GM21423 (cell line): ENCODE data around the gene DGKD.
A peak's percentile ranks its signal among the peaks of the same experiment; 100 is the strongest.

ENCODE experiments used
- ATAC-seq: cut with Tn5 transposase; IDR thresholded peaks from one replicate; pipeline ENCODE4 v1.9.1; 2021; ENCODE audit warnings: mild to moderate bottlenecking, moderate library complexity; ENCODE audit not compliant: unreplicated experiment

The DGKD gene

GRCh38 chr2:233487748-233488345 lies 133.6 kb downstream of the DGKD start:
- no peak for ATAC-seq

- ATAC-seq, result no peak
Measured at GRCh38 chr2:233489143-233489542, 134.8 kb downstream of the DGKD start.

- ATAC-seq, result no peak
Measured at GRCh38 chr2:233489666-233490065, 135.4 kb downstream of the DGKD start.

- ATAC-seq, result no peak
Measured at GRCh38 chr2:233490831-233491230, 136.5 kb downstream of the DGKD start.

GRCh38 chr2:233491326-233491725 lies 137.0 kb downstream of the DGKD start:
- no peak for ATAC-seq

- no peak for ATAC-seq
Measured at GRCh38 chr2:233492078-233492477, 137.8 kb downstream of the DGKD start.

- ATAC-seq, result no peak
Measured at GRCh38 chr2:233492751-233493150, 138.5 kb downstream of the DGKD start.

- no peak for ATAC-seq
Measured at GRCh38 chr2:233495503-233496496, 141.5 kb downstream of the DGKD start.

- ATAC-seq, result no peak
Measured at GRCh38 chr2:233497692-233498091, 143.4 kb downstream of the DGKD start.

- no peak for ATAC-seq
Measured at GRCh38 chr2:233498126-233498525, 143.8 kb downstream of the DGKD start.

GRCh38 chr2:233499928-233500327 lies 145.6 kb downstream of the DGKD start:
- no peak for ATAC-seq

- peak; percentile 58 for ATAC-seq
Measured at GRCh38 chr2:233501198-233502076, 147.1 kb downstream of the DGKD start.

GRCh38 chr2:233503481-233503880 lies 149.2 kb downstream of the DGKD start:
- no peak for ATAC-seq

GRCh38 chr2:233503947-233504637 lies 149.8 kb downstream of the DGKD start:
- no peak for ATAC-seq

- ATAC-seq, result no peak
Measured at GRCh38 chr2:233513953-233514655, 159.8 kb downstream of the DGKD start.

- ATAC-seq, result peak; percentile 90
Measured at GRCh38 chr2:233519787-233520611, 165.7 kb downstream of the DGKD start.
